Measurements from ENCODE around the gene LYST.

The LYST gene

GRCh38 chr1:235808223-235808622 is 58.5 kb downstream of the LYST start:
- Histone ChIP-seq H4K91ac (ENCODE audit: low read depth, low read length) (no peak overlapping the region), H3K27ac (ENCODE audit: low read depth, low read length) (no peak overlapping the region), H2BK12ac (ENCODE audit: low read length) (no peak overlapping the region), H4K8ac (ENCODE audit: low read depth, low read length) (no peak overlapping the region), H3K4ac (ENCODE audit: low read depth, low read length) (no peak overlapping the region), H3K4me1 (ENCODE audit: control insufficient read depth in 1 of 2, insufficient read depth in 2 of 2, low read length in 2 of 2) (no peaks in the 10 kb centered on the region), H2BK5ac (ENCODE audit: low read depth, low read length, poor library complexity) (no peak overlapping the region), H3K79me2 (ENCODE audit: control insufficient read depth, insufficient read depth, low read length, poor library complexity) (no peaks in the 10 kb centered on the region), H3K18ac (ENCODE audit: low read length) (no peak overlapping the region), H3K4me2 (ENCODE audit: low read length) (no peak overlapping the region), H3K23ac (ENCODE audit: low read length) (no peak overlapping the region), H2BK120ac (ENCODE audit: insufficient read depth, low read length, poor library complexity) (no peak overlapping the region), H3K9me3 (ENCODE audit: insufficient read depth, low read depth, low read length) (no peaks in the 10 kb centered on the region), H3K14ac (ENCODE audit: low read length) (no peak overlapping the region), H2AK5ac (ENCODE audit: low read length) (no peak overlapping the region), H4K12ac (ENCODE audit: low read depth, low read length) (no peak overlapping the region), H3K36me3 (ENCODE audit: control insufficient read depth in 1 of 2, insufficient read depth in 2 of 2, low read length in 2 of 2) (no peaks in the 10 kb centered on the region), H3K4me3 (ENCODE audit: low read depth, low read length) (no peak overlapping the region), H2AFZ (ENCODE audit: insufficient read depth, low read length, poor library complexity) (no peak overlapping the region), H3K79me1 (ENCODE audit: low read length) (no peaks in the 10 kb centered on the region), H3K27me3 (ENCODE audit: insufficient read depth, low read length) (no peaks in the 10 kb centered on the region), H3K9ac (ENCODE audit: low read length) (no peak overlapping the region)
- no CpG with 5 or more reads among the region's 6 CpGs for WGBS (ENCODE audit: extremely low coverage, insufficient coverage, insufficient read length)
- no peak for DNase-seq

- Histone ChIP-seq H3K4ac (ENCODE audit: low read depth, low read length) (no peak overlapping the region), H2AK5ac (ENCODE audit: low read length) (no peak overlapping the region), H3K79me1 (ENCODE audit: low read length) (no peaks in the 10 kb centered on the region), H3K4me2 (ENCODE audit: low read length) (no peak overlapping the region), H3K27me3 (ENCODE audit: insufficient read depth, low read length) (no peaks in the 10 kb centered on the region), H2BK12ac (ENCODE audit: low read length) (no peak overlapping the region), H3K4me3 (ENCODE audit: low read depth, low read length) (no peak overlapping the region), H3K36me3 (ENCODE audit: control insufficient read depth in 1 of 2, insufficient read depth in 2 of 2, low read length in 2 of 2) (no peaks in the 10 kb centered on the region), H3K18ac (ENCODE audit: low read length) (no peak overlapping the region), H3K9ac (ENCODE audit: low read length) (no peak overlapping the region), H3K4me1 (ENCODE audit: control insufficient read depth in 1 of 2, insufficient read depth in 2 of 2, low read length in 2 of 2) (no peaks in the 10 kb centered on the region), H3K79me2 (ENCODE audit: control insufficient read depth, insufficient read depth, low read length, poor library complexity) (no peaks in the 10 kb centered on the region), H3K9me3 (ENCODE audit: insufficient read depth, low read depth, low read length) (no peaks in the 10 kb centered on the region), H3K14ac (ENCODE audit: low read length) (no peak overlapping the region), H2BK120ac (ENCODE audit: insufficient read depth, low read length, poor library complexity) (no peak overlapping the region), H2AFZ (ENCODE audit: insufficient read depth, low read length, poor library complexity) (no peak overlapping the region), H4K8ac (ENCODE audit: low read depth, low read length) (no peak overlapping the region), H3K23ac (ENCODE audit: low read length) (no peak overlapping the region), H2BK5ac (ENCODE audit: low read depth, low read length, poor library complexity) (no peak overlapping the region), H4K12ac (ENCODE audit: low read depth, low read length) (no peak overlapping the region), H4K91ac (ENCODE audit: low read depth, low read length) (no peak overlapping the region), H3K27ac (ENCODE audit: low read depth, low read length) (no peak overlapping the region)
- DNase-seq: no peak
- no CpG with 5 or more reads among the region's 7 CpGs for WGBS (ENCODE audit: extremely low coverage, insufficient coverage, insufficient read length)
These were observed 60.6 kb downstream of the LYST start for GRCh38 chr1:235806123-235806522.

GRCh38 chr1:235802573-235803346 is 63.9 kb downstream of the LYST start:
- no CpG with 5 or more reads among the region's 4 CpGs for WGBS (ENCODE audit: extremely low coverage, insufficient coverage, insufficient read length)
- no peak overlapping the region for H4K8ac ChIP-seq (ENCODE audit: low read depth, low read length)

GRCh38 chr1:235799264-235799663 is 67.4 kb downstream of the LYST start:
- Histone ChIP-seq H2BK120ac (ENCODE audit: insufficient read depth, low read length, poor library complexity) (no peak overlapping the region), H3K4me3 (ENCODE audit: low read depth, low read length) (no peak overlapping the region), H4K8ac (ENCODE audit: low read depth, low read length) (no peak overlapping the region), H4K12ac (ENCODE audit: low read depth, low read length) (no peak overlapping the region), H2AK5ac (ENCODE audit: low read length) (no peak overlapping the region), H2BK12ac (ENCODE audit: low read length) (no peak overlapping the region), H3K79me2 (ENCODE audit: control insufficient read depth, insufficient read depth, low read length, poor library complexity) (no peaks in the 10 kb centered on the region), H3K27ac (ENCODE audit: low read depth, low read length) (no peak overlapping the region), H2AFZ (ENCODE audit: insufficient read depth, low read length, poor library complexity) (no peak overlapping the region), H3K9ac (ENCODE audit: low read length) (no peak overlapping the region), H3K14ac (ENCODE audit: low read length) (no peak overlapping the region), H3K36me3 (ENCODE audit: control insufficient read depth in 1 of 2, insufficient read depth in 2 of 2, low read length in 2 of 2) (no peaks in the 10 kb centered on the region), H4K91ac (ENCODE audit: low read depth, low read length) (no peak overlapping the region), H3K27me3 (ENCODE audit: insufficient read depth, low read length) (no peaks in the 10 kb centered on the region), H3K4me2 (ENCODE audit: low read length) (no peak overlapping the region), H3K79me1 (ENCODE audit: low read length) (no peaks in the 10 kb centered on the region), H3K9me3 (ENCODE audit: insufficient read depth, low read depth, low read length) (no peaks in the 10 kb centered on the region), H3K18ac (ENCODE audit: low read length) (no peak overlapping the region), H3K23ac (ENCODE audit: low read length) (no peak overlapping the region), H3K4me1 (ENCODE audit: control insufficient read depth in 1 of 2, insufficient read depth in 2 of 2, low read length in 2 of 2) (no peaks in the 10 kb centered on the region), H3K4ac (ENCODE audit: low read depth, low read length) (no peak overlapping the region), H2BK5ac (ENCODE audit: low read depth, low read length, poor library complexity) (no peak overlapping the region)
- WGBS (ENCODE audit: extremely low coverage, insufficient coverage, insufficient read length): no CpG with 5 or more reads among the region's 2 CpGs
- no peak for DNase-seq

More at GRCh38 chr1:235802573-235803346, 63.9 kb downstream of the LYST start:
- Histone ChIP-seq H3K4me2 (ENCODE audit: low read length) (no peak overlapping the region), H4K91ac (ENCODE audit: low read depth, low read length) (no peak overlapping the region), H3K79me1 (ENCODE audit: low read length) (no peaks in the 10 kb centered on the region), H3K23ac (ENCODE audit: low read length) (no peak overlapping the region), H2BK5ac (ENCODE audit: low read depth, low read length, poor library complexity) (no peak overlapping the region), H3K14ac (ENCODE audit: low read length) (no peak overlapping the region), H3K9me3 (ENCODE audit: insufficient read depth, low read depth, low read length) (no peaks in the 10 kb centered on the region), H3K4ac (ENCODE audit: low read depth, low read length) (no peak overlapping the region), H2AK5ac (ENCODE audit: low read length) (no peak overlapping the region), H3K18ac (ENCODE audit: low read length) (no peak overlapping the region), H3K4me1 (ENCODE audit: control insufficient read depth in 1 of 2, insufficient read depth in 2 of 2, low read length in 2 of 2) (no peaks in the 10 kb centered on the region), H3K27me3 (ENCODE audit: insufficient read depth, low read length) (no peaks in the 10 kb centered on the region), H3K36me3 (ENCODE audit: control insufficient read depth in 1 of 2, insufficient read depth in 2 of 2, low read length in 2 of 2) (no peaks in the 10 kb centered on the region), H2BK12ac (ENCODE audit: low read length) (no peak overlapping the region), H3K9ac (ENCODE audit: low read length) (no peak overlapping the region), H3K4me3 (ENCODE audit: low read depth, low read length) (no peak overlapping the region), H3K79me2 (ENCODE audit: control insufficient read depth, insufficient read depth, low read length, poor library complexity) (no peaks in the 10 kb centered on the region), H4K12ac (ENCODE audit: low read depth, low read length) (no peak overlapping the region), H2BK120ac (ENCODE audit: insufficient read depth, low read length, poor library complexity) (no peak overlapping the region), H2AFZ (ENCODE audit: insufficient read depth, low read length, poor library complexity) (no peak overlapping the region), H3K27ac (ENCODE audit: low read depth, low read length) (no peak overlapping the region)
- no peak for DNase-seq

Data from trophoblast cell (in vitro differentiated cells and primary cell).